NCI-H146 treated with DMSO at 0.1 percent for 48 hours (cell line): ENCODE results near the gene PKP2.

Experiments
- DNase-seq: peaks from one replicate; lab custom pipeline; 2025; ENCODE audit not compliant: unreplicated experiment; lab: John Stamatoyannopoulos, UW

The PKP2 gene

DNA sequence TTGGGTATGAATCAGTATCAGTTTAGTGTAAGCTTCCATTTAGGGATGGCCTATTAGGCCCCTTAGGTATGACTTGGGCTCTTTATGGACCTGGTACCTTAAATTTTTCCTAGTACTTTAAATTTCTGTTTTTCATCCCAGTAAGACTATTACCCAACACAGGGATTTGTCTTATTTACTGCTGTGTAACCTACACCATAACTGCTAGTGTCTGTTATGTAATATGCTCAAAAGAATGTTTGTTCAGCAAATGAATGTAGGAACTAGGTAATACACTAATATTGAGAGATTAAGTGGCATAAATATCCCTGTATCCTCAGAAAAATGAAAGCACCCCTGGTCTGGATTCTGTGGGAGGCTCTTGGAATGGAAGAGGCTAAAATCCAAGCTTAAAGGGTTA lies 77.2 kb downstream of the PKP2 start:
- DNase-seq: no peak

DNA sequence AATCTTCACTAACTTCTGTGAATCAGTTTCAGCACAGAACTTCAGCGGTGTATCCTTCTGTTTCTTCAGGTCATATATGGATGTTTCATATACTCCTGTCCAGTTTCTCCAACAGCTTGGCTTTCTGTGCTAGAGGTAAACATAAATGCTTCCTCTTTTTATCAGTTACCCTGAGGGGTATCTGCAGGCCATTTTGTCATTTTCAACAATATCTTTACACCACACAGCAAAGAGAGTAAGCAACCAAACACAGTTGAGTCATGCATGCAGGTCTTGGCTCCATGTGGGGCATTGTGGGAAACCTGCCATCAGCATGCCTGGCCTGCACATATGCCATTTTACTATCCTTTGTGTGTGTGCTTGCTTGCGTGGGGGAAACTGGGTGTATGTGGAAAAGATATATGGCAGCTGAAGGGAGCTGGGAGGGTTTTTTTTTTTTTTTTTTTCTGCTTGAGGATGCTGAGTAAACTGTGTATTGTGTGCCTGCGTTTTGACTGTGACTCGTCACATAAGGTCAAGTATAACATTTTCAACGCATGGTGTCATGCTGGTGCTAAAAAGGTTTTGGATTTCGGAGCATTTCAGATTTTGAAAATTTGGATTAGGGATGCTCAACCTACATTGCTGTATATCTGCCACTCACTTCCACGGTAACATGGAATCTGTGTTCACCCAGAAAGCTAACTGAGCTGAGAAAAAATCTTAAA lies 84.7 kb downstream of the PKP2 start:
- DNase-seq: no peak

DNA sequence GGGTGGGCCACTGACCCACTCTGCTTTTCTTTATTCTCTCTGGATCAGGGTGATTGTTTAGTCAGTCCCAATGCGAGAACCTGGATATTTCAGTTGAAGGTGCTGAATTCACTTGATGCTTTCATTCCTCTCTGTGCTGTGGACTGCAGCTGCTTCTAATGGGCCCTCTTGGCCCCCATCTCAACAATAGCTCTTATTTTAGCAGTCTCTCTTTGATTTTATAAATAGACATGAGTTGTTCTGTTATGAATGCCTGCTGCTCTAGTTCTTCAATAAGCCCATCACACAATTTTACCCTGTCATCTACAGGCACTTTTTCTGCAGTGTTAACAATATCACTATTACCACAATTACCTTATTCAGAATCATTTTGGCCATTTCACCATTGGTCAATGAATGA lies 86.7 kb downstream of the PKP2 start:
- DNase-seq: no peak

DNA sequence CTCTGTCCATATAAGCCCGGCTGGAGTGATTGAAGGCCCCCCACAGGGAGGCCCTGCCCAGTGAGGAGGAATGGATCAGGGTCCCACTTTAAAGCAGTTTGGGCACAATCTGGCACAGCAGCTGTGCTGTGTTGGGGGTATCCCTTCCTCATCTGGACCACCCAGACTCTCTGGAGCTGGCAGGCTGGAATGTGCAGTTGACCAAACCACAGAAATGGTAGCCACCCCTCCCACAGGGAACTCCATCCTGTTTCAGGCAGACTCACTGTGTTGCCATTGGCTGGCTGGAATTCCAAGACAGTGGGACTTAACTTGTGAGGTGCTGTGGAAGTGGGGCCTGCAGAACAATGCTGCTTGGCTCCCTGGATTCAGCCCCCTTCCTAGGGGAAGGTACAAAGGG lies 87.4 kb downstream of the PKP2 start:
- DNase-seq: no peak

DNA sequence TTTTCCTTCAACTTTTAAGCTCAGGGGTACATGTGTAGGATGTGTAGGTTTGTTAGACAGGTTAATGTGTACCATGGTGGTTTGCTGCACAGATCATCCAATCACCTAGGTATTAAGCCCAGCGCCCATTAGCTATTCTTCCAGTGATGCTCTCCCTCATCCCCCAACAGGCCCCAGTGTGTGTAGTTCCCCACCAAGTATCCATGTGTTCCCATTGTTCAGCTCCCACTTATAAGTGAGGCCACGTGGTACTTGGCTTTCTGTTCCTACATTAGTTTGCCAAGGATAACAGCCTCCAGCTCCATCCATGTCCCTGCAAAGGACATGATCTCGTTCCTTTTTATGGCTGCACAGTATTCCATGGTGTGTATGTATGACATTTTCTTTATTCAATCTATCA lies 92.3 kb downstream of the PKP2 start:
- DNase-seq: no peak

DNA sequence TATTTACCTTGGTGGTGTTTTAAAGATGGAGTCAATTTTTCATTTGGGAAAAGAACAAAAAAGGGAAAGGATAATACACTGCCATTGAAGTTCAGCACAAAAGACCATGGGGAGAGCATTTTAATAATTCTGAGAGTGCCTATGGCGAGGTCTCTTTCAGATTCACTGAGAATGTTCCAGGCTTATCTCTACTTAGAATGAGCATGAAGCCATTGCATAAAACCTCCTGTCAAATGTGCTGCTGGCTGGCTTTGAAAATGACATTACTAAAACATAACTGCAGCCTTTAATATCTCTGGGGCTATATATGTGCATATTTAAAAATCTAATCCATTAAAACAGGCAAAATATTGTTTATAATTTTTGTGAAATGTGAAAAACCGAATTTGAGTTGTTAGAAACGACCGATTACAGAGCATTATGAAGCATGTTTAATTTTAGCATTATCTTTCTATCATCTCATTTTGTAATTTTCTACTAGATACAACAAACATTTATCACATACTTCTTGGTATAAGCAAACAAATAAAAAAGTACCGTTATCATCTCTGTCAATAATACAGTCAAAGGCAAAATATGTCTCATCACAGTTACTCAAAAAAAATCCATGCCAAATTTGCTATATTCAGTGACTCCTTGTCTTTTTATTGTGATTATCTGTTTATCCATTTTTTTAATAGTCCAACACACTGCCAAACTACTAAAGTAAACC lies 95.2 kb downstream of the PKP2 start:
- no peak for DNase-seq

DNA sequence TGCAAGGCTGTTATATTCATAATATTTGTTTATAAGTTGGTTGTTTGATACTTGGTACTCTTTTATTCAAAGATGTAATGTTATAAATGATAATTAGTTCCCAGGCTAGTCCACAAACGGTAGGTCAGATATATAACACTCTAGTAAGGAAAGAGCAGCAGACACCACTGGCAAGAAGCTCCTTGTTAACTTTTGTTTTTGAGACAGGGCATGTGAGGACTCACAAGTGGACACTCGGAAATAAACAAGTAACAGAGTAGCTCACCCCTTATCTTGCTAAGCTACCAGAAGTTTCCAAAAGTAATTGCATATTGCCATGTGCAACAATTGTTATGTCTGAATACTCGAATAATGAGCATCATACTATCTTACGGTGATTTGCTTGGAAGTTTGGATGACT lies 102.3 kb downstream of the PKP2 start:
- no peak for DNase-seq

DNA sequence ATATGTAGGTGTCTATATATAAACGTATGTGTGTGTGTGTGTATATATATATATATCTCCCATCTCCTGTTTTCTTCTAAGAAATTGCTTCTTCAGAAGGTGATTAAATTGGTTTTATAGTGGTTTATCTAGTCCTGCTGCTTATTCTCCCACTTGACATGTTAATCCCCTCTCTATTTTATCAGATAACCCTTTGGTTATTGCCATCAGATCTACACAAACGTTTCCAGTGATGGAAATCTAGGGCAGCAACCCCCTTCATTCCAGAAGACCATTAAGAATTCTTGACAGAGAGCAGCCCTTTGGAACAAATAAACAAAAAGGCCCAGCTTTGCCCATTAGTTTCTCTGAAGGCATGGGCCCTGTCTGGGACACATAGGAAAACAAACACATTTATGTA lies 106.7 kb downstream of the PKP2 start:
- no peak for DNase-seq

DNA sequence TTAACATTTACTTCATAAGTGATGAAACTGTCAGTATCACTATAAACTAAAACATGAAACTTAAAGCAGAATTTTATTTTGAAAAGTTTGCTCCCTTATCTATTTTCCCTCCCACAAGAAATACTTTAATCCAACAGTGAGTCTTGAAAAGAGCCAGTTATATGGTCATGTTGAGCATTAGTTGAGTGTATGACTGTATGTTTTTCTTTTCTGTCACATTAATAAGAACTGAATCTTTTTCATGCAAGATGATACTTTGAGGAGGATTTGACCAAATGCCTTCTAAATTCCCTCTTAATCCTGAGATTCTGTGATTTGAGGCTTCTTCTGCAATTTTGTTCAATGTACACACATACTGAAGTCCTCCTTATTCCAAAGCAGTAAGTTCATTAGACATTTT lies 107.1 kb downstream of the PKP2 start:
- DNase-seq: no peak

DNA sequence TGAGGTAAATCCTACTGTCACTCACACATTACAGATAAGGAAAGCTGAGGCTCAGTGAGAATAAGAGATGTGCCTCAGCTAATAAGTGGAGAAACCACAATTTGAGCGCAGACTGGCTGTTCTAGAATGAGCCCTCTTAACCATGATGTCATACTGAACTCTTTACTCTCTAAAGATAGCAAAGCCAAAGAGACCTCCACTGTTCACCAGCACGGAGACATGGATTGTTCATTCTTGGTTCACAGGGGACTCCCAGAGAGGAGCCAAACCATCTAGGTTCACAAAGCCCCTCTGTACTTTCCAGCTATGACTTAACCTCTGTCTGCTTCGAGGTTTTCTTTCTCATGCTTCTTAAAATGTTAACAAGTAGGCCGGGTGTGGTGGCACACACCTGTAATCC lies 108.2 kb downstream of the PKP2 start:
- no peak for DNase-seq

DNA sequence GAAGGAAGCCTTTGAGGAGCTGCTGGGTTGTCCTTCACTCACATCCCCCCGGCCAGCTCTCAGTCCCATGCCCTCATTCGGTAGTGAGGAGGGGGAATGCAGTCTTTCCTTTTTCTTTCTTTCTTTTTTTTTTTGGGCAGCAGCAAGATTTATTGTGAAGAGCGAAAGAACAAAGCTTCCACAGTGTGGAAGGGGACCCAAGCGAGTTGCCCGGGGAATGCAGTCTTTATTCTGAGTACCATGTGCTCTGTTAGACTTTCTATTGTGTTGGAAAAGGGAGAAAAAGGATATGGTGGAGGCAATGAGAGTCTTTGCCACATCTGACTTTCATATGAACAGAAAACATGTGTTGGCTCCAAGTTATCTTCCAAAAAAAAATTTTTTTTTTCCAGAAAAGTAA lies 111.0 kb downstream of the PKP2 start:
- DNase-seq: no peak

DNA sequence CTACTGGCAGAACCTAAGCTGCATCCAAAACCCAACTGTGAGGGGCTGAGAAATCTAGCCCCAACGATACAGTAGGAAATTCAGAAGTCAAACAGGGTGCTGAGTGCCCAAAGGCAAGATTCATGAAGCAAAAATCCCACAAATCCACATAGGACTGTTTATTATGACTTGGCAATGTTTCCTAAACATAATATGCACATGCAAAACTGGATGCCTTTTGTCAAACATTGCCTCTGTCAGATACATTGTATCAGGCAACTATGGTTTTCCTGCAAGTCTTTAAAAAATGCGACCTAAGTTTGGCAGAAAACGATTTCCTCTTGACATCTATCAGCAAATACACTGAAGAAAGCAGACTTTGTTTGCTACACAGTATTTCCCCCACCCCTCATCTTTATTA lies 113.5 kb downstream of the PKP2 start:
- DNase-seq: no peak

DNA sequence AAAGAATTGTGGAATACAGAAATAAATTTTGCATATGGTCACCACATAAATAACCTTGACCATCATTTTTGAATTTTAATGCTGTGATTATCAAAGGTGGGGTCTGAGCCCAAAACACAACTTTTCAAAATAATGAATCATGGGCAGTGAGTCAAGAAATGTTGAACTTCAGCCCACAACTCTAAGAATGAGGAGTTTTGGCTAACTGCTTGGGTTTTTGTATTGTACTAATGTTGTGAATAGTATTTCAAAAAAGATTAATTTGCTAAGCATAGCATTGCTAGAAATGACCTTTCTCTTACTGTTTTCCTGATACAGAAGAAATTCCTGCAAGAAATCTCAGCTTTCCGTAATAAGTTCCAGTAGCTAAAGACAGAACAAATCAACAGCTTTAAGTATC lies 116.5 kb downstream of the PKP2 start:
- no peak for DNase-seq

DNA sequence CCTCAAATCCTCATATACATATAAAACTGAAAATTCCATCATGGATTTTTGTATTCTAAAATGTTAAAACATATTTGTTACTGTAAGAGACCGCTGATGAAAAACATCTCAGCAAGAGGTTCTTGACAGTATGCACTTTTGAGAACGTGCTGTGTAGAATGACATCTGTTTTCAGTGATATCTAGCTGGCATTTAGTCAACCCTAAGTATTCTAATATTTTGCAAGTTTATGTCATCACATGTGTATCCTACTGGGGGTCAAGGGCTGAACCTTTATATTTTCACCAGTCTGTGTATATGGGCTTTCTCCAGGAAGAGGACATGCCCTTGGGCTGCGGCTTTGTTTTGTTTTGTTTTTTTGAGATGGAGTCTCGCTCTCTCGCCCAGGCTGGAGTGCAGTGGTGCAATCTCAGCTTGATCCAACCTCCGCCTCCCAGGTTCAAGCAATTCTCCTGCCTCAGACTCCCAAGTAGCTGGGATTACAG lies 118.8 kb downstream of the PKP2 start:
- no peak for DNase-seq

DNA sequence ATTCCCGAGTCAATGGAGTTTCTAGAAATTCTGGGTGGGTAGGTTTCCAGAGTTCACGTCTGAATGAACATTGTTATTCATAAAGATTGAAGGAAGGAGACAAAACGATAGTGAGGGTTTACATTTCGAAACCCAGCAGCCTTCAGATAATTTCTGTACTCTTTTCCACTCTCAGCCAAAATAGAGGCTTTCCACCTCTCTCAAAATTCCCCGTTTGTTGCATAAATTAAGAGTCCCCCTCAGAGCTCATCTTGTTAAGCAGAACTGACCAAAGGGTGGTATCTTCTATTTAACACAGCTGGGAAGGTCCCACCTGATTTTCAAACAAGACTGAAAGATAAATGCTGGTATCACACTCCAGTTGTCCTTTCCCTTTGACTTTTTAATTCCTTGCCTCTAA lies 119.4 kb downstream of the PKP2 start:
- DNase-seq: no peak

DNA sequence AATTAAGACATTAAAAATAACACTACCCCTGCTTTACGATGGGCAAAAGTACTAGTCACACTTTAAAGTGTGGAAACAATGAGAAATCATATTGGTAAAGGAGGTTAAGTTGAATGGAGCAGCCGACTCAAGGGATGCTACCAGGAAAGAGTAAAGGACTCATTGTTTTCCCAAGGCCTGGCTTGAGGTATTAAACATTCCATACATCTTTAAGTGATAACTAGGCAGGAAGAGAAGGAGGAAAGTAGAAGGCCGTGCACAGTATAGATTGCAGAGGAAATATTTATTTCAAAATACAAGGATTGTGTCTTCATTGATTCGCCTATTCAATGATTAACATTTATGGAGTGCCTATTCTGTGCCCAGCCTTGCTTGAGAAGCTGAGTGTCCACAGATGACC lies 120.3 kb downstream of the PKP2 start:
- DNase-seq: no peak

DNA sequence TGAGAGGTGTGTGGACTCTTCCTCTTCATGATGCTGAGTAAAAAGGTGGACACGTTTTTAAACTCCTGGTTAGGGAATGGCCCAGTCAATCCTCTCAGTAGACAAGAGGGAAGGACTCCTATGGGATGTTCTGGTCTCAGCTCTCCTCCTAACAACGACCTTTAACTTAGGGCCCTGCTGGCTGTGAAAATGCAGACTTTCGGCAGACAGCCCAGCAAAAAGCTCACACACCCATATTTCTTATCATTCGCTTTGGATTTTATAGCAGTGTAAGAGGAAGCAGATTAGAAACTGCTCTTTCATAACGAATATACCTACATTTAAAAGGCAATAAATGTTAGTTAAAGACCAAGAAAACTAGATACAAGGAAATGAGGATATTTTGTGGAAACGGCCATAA lies 122.9 kb downstream of the PKP2 start:
- DNase-seq: no peak

DNA sequence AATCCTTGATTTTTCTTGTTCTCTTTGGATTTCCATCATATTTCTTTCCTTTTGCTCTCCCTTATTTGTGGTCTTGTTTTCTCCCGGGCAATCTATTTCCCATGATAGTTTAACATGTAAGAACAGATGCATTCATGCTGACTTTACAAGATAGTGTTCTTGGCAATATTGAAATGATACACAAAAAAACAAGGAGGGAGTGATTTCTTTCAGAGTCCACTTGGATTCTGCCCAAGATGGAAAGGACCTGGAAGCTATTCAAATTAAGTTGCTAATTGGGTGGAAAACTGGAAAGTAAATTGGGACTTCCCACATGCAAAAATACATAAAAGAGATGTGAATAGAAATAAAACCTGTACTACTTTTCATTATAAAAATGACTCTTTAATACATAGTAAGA lies 126.4 kb downstream of the PKP2 start:
- DNase-seq: no peak

DNA sequence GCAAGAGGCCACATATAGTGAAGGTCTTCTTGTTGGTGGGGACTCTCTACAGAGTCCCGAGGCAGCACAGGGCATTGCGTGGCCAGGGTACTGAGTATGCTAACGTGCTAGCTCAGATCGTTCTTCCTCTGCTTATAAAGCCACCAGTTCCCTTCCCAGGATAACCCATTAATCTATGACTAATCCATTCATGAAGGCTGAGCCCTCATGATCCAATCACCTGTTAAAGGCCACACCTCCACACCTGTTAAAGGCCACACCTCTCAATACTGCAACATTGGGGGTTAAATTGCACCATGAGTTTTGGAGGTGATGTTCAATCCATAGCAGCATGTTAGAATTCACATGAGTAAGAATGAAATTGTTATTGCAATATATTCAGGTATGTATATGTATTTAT lies 128.1 kb downstream of the PKP2 start:
- DNase-seq: no peak

DNA sequence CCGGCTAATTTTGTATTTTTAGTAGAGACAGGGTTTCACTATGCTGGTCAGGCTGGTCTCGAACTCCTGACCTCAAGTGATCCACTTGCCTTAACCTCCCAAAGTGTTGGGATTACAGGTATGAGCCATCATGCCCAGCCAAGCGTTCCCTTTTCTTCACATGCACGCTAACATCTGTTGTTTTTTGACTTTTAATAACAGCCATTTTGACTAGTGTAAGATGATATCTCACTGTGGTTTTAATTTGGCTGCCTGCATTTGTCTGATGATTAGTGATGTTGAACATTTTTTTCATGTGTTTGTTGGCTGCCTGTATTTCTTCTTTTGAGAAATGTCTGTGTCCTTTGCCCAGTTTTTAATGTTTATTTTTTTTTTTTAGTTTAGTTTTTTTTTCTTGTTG lies 130.7 kb downstream of the PKP2 start:
- DNase-seq: peak; percentile 6

DNA sequence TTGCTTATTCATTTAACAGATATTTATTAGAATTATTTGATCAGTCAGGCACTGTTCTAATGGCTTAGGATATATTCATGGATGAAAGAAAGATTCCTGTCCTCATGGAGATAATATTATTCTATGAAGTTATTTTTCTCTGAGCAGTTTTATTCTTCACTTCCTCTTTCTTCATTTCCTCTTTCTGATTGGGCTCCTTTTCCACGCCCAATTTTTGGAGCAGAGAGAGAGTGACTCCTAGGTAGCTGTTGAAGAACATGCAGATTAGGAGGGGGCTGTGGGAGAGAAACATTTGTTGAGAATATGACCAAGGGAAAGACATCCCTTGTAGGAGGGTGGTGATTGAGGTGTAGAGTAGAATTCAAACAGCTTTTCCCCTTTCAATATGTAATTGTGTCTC lies 134.9 kb downstream of the PKP2 start:
- no peak for DNase-seq

DNA sequence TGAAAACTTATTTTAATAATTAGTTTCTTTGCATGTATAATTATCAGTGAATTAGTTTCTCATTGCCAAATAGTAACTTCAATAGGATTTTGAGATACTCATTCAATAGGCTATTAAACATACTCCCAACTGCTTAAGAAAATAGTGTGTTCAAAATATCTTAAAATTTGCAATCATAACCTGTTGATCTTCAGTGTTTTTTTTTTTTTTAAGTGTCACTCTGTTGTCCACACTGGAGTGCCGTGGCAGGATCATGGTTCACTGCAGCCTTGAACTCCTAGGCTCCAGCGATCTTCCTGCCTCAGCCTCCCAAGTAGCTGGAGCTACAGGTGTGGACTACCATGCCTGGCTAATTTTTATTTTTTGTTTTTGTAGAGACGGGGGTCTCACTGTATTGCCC lies 139.4 kb downstream of the PKP2 start:
- DNase-seq: no peak
